Stromal cell of bone marrow (primary cell): ENCODE data around the gene DLGAP1.
A peak's percentile ranks its signal among the peaks of the same experiment; 100 is the strongest.

Experiments
- DNase-seq: peaks from one replicate; pipeline ENCODE4 v3.0.0-alpha.2; 2012; ENCODE audit warnings: low read depth

The DLGAP1 gene

GRCh38 chr18:3773303-3773702 lies 681.8 kb downstream of the DLGAP1 start:
- DNase-seq, result no peak

- peak; percentile 77 for DNase-seq
These were observed 683.8 kb downstream of the DLGAP1 start for GRCh38 chr18:3771121-3771971.

GRCh38 chr18:3761266-3761665 lies 693.8 kb downstream of the DLGAP1 start:
- no peak for DNase-seq

GRCh38 chr18:3760741-3761140 lies 694.4 kb downstream of the DLGAP1 start:
- no peak for DNase-seq

GRCh38 chr18:3759099-3759498 lies 696.0 kb downstream of the DLGAP1 start:
- DNase-seq, result no peak

GRCh38 chr18:3758531-3758930 lies 696.6 kb downstream of the DLGAP1 start:
- peak; percentile 1 for DNase-seq

GRCh38 chr18:3757361-3757760 lies 697.7 kb downstream of the DLGAP1 start:
- no peak for DNase-seq

- no peak for DNase-seq
These were observed 702.0 kb downstream of the DLGAP1 start for GRCh38 chr18:3753106-3753505.

GRCh38 chr18:3748086-3748485 lies 707.0 kb downstream of the DLGAP1 start:
- DNase-seq, result no peak

GRCh38 chr18:3747176-3747973 lies 707.7 kb downstream of the DLGAP1 start:
- peak; percentile 3 for DNase-seq

- no peak for DNase-seq
These were observed 712.6 kb downstream of the DLGAP1 start for GRCh38 chr18:3742541-3742940.

GRCh38 chr18:3741333-3741732 lies 713.8 kb downstream of the DLGAP1 start:
- no peak for DNase-seq

GRCh38 chr18:3728704-3729437 lies 726.2 kb downstream of the DLGAP1 start:
- DNase-seq, result no peak

- DNase-seq, result no peak
These were observed 727.8 kb downstream of the DLGAP1 start for GRCh38 chr18:3727274-3727673.

- no peak for DNase-seq
These were observed 728.7 kb downstream of the DLGAP1 start for GRCh38 chr18:3726238-3726951.

GRCh38 chr18:3725115-3725514 lies 730.0 kb downstream of the DLGAP1 start:
- no peak for DNase-seq

GRCh38 chr18:3723554-3723953 lies 731.6 kb downstream of the DLGAP1 start:
- DNase-seq, result no peak

GRCh38 chr18:3722649-3723433 lies 732.3 kb downstream of the DLGAP1 start:
- no peak for DNase-seq

GRCh38 chr18:3721771-3722648 lies 733.1 kb downstream of the DLGAP1 start:
- no peak for DNase-seq
